ENCODE measurements around the gene WDR64. TPM values are rescaled to one million over a fixed set of nuclear protein-coding genes. Genes with fewer than 3 reads are reported as not detected.
"Not testable (repeated sequence)": the region's sequence is repeated elsewhere in the genome, so short reads cannot be mapped to it uniquely, and the experiment has no call there.

WDR64 gene
- total and polyA plus RNA-seq, 8 donors, result not detected

DNA sequence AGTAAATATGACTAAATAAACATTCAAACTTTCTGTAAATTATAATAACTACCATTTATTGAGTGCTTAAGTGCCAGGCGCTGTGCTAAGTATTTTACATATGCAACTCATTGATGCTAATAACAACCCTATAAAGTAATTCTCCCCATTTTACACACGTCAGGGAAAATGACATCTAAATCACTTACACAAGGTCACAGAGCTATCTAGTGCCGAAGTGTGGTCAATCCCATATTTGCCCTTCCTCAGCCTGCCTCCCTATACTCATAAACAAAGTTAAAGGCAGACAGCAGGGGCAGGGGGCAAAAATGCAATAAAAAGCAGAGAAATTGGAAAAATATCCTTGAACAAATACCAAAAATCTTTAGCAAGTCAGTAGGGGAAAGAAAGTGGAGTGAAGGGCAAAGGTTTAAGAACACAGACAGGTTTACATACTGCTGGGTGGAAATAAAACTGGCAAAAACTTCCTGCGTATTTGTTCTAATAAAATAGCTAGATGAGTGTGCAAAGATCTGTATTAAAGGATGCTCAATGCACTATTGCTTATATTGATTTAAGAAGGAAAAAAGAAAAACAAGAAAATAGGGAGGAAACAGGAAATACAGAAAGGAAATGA is 72.8 kb downstream of the WDR64 start:
- Histone ChIP-seq H3K4me1 (no peaks in the 10 kb centered on the region), H3K36me3 (no peaks in the 10 kb centered on the region), H3K27me3 (no peaks in the 10 kb centered on the region), H3K9me3 (no peaks in the 10 kb centered on the region), H3K4me3 (no peak overlapping the region), H3K27ac (no peak overlapping the region)
- ATAC-seq, result no peak
- 50% methylated on average over 4 of the region's 4 CpGs for WGBS, 2 donors
- no peak for FAIRE-seq
- intact Hi-C loops (cut with DNase I), result no loop called here
- TF ChIP-seq CTCF (IDR thresholded peaks at IDR 0.05), result no peak
- no peak for DNase-seq

DNA sequence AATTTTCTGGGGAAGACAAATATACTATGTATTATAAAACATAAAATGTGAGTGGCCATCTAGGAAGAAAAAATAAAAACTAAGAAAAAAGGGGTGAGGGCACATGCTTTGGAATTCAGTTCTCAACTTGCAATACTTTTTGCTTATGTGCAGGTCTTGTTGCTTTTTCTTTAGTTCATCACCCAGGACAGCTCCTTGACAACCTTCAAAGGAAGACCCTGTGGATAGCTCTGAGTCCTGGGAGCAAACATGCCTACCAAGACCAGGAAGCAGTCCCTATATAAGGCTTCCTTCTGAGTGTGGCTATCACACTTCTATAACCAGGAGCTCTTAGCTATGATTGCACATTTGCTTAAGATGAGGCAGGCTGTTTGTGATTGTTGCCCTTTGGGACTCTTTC is 78.0 kb downstream of the WDR64 start:
- DNase-seq (no peak), FAIRE-seq (no peak), ATAC-seq (no peak)
- H3K4me3 ChIP-seq, result no peak overlapping the region
- H3K9me3 ChIP-seq, result no peaks in the 10 kb centered on the region
- intact Hi-C loops (cut with DNase I), result no loop called here
- no peak for TF ChIP-seq CTCF (IDR thresholded peaks at IDR 0.05)
- H3K27me3 ChIP-seq, result no peaks in the 10 kb centered on the region
- no peak overlapping the region for H3K27ac ChIP-seq
- H3K4me1 ChIP-seq, result no peaks in the 10 kb centered on the region
- no peaks in the 10 kb centered on the region for H3K36me3 ChIP-seq

GRCh38 chr1:241733899-241734298 is 81.8 kb downstream of the WDR64 start:
- H3K27me3 ChIP-seq, result no peaks in the 10 kb centered on the region
- 64 to 65% methylated on average over 2 of the region's 2 CpGs for WGBS, 2 donors
- no peaks in the 10 kb centered on the region for H3K9me3 ChIP-seq
- ATAC-seq, result no peak
- no peak for DNase-seq
- no peak overlapping the region for H3K27ac ChIP-seq
- no peak for FAIRE-seq
- H3K4me1 ChIP-seq, result no peaks in the 10 kb centered on the region
- no peaks in the 10 kb centered on the region for H3K36me3 ChIP-seq
- no peak overlapping the region for H3K4me3 ChIP-seq
- intact Hi-C loops (cut with DNase I), result no loop called here
- TF ChIP-seq CTCF (IDR thresholded peaks at IDR 0.05), result no peak

GRCh38 chr1:241734533-241734932 is 82.5 kb downstream of the WDR64 start:
- no peak for FAIRE-seq
- Histone ChIP-seq H3K9me3 (no peaks in the 10 kb centered on the region), H3K27me3 (no peaks in the 10 kb centered on the region)

DNA sequence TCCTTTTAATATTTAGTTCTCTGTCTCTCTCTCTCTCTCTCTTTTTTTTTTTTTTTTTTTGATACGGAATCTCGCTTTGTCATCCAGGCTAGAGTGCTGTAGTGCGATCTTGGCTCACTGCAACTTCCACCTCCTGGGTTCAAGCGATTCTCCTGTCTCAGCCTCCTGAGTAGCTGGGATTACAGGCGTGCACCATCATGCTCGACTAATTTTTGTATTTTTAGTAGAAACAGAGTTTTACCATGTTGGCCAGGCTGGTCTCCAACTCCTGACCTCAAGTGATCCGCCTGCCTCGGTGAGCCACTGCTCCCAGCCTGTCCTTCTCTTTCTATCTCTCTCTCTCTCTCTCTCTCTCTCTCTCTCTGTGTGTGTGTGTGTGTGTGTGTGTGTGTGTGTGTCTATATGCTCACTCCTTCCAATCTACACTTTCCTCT is 83.4 kb downstream of the WDR64 start:
- DNase-seq; H3K9me3 ChIP-seq; H3K4me1 ChIP-seq; ATAC-seq; FAIRE-seq; H3K27me3 ChIP-seq; intact Hi-C loops (cut with DNase I); H3K4me3 ChIP-seq; H3K27ac ChIP-seq; H3K36me3 ChIP-seq: not testable (repeated sequence)
- WGBS, 2 donors, result 77 to 79% methylated on average over 8 of the region's 8 CpGs

More at GRCh38 chr1:241734533-241734932, 82.5 kb downstream of the WDR64 start:
- DNase-seq (no peak), ATAC-seq (no peak)
- no peaks in the 10 kb centered on the region for H3K4me1 ChIP-seq
- TF ChIP-seq CTCF (IDR thresholded peaks at IDR 0.05), result no peak
- no peaks in the 10 kb centered on the region for H3K36me3 ChIP-seq
- no peak overlapping the region for H3K4me3 ChIP-seq
- intact Hi-C loops (cut with DNase I), result no loop called here
- WGBS, 2 donors, result 65 to 71% methylated on average over 5 of the region's 5 CpGs
- H3K27ac ChIP-seq, result no peak overlapping the region

All from pancreas (tissue), 10 donors.